ENCODE results near the gene NDC1.
"Not testable (repeated sequence)": the region's sequence is repeated elsewhere in the genome, so short reads cannot be mapped to it uniquely, and the experiment has no call there.

NDC1 gene

GRCh38 chr1:53760497-53760896, 77.6 kb downstream of the NDC1 start:
- DNase-seq = not testable (repeated sequence)

GRCh38 chr1:53755874-53756273, 82.2 kb downstream of the NDC1 start:
- DNase-seq = no peak

GRCh38 chr1:53754484-53755312, 83.4 kb downstream of the NDC1 start:
- DNase-seq = peak; percentile 54

- no peak for DNase-seq
Measured at GRCh38 chr1:53752281-53752680, 85.8 kb downstream of the NDC1 start.

GRCh38 chr1:53747841-53748240, 90.3 kb downstream of the NDC1 start:
- DNase-seq = no peak

GRCh38 chr1:53740621-53741105, 97.4 kb downstream of the NDC1 start:
- no peak for DNase-seq

GRCh38 chr1:53739109-53739681, 98.9 kb downstream of the NDC1 start, which contains the start of gene GLIS1:
Gene GLIS1 (minus strand): TSS chr1:53739164. CDS start chr1:53738064, 1,100 bp downstream.
- DNase-seq = peak; percentile 82

- no peak for DNase-seq
Measured at GRCh38 chr1:53738205-53739108, 99.6 kb downstream of the NDC1 start.

GRCh38 chr1:53737648-53738204, 100.4 kb downstream of the NDC1 start:
- no peak for DNase-seq

- DNase-seq = no peak
Measured at GRCh38 chr1:53736290-53736689, 101.8 kb downstream of the NDC1 start.

GRCh38 chr1:53735681-53736080, 102.4 kb downstream of the NDC1 start:
- DNase-seq = no peak

- no peak for DNase-seq
Measured at GRCh38 chr1:53735261-53735660, 102.8 kb downstream of the NDC1 start.

GRCh38 chr1:53734650-53735211, 103.4 kb downstream of the NDC1 start:
- peak; percentile 59 for DNase-seq

GRCh38 chr1:53733975-53734649, 104.0 kb downstream of the NDC1 start:
- no peak for DNase-seq

GRCh38 chr1:53733447-53733931, 104.6 kb downstream of the NDC1 start:
- DNase-seq = no peak

- DNase-seq = no peak
Measured at GRCh38 chr1:53732912-53733317, 105.2 kb downstream of the NDC1 start.

- DNase-seq = no peak
Measured at GRCh38 chr1:53732409-53732808, 105.7 kb downstream of the NDC1 start.

- no peak for DNase-seq
Measured at GRCh38 chr1:53731779-53732305, 106.3 kb downstream of the NDC1 start.

GRCh38 chr1:53731043-53731600, 107.0 kb downstream of the NDC1 start:
- DNase-seq = no peak

GRCh38 chr1:53730224-53730865, 107.8 kb downstream of the NDC1 start:
- DNase-seq = no peak
